Frontal cortex (tissue), 4 donors: Measurements from ENCODE around the gene UQCC2. TPM values are rescaled to one million over a fixed set of nuclear protein-coding genes. Genes with fewer than 3 reads are reported as not detected.
A peak's percentile ranks its signal among the peaks of the same experiment; 100 is the strongest.

Experiments
- DNase-seq, 2 donors: peaks; one replicate each; pipeline ENCODE4 v3.0.0; 2012; ENCODE audit warnings: low spot score in 2 of 2
- FAIRE-seq: peaks from 2 replicates; lab custom pipeline; 2012; peaks lifted over from hg19 to GRCh38; lab: Jason Lieb, UNC
- total RNA-seq: library from RNA; depleted of rRNA; stranded (reverse); fragments of >200 nt; gene quantifications from one replicate; pipeline ENCODE4 v1.2.3, GENCODE V29; 2014
- donor health status: control.
- donor health status: control.
- donor health status: control.

UQCC2 gene
- total RNA-seq, 1 donor from 2014 or later: 19.6 TPM

- FAIRE-seq: no peak
- DNase-seq: no peak
Measured at GRCh38 chr6:33693186-33694105, 18.1 kb downstream of the UQCC2 start.

- FAIRE-seq (no peak), DNase-seq (no peak)
Measured at GRCh38 chr6:33692760-33693158, 18.7 kb downstream of the UQCC2 start.

GRCh38 chr6:33692078-33692759 is 19.3 kb downstream of the UQCC2 start:
- FAIRE-seq: no peak

GRCh38 chr6:33691456-33692077 is 19.9 kb downstream of the UQCC2 start:
- DNase-seq (no peak), FAIRE-seq (no peak)

More at GRCh38 chr6:33692078-33692759, 19.3 kb downstream of the UQCC2 start:
- no peak for DNase-seq

- FAIRE-seq (no peak), DNase-seq (no peak)
Measured at GRCh38 chr6:33690766-33691165, 20.7 kb downstream of the UQCC2 start.

- DNase-seq: no peak
- no peak for FAIRE-seq
Measured at GRCh38 chr6:33689879-33690278, 21.6 kb downstream of the UQCC2 start.

- FAIRE-seq (no peak), DNase-seq (no peak)
Measured at GRCh38 chr6:33689148-33689494, 22.4 kb downstream of the UQCC2 start.

- FAIRE-seq (no peak), DNase-seq (no peak)
Measured at GRCh38 chr6:33688451-33689147, 22.9 kb downstream of the UQCC2 start.

- FAIRE-seq (no peak), DNase-seq (no peak)
Measured at GRCh38 chr6:33688006-33688405, 23.5 kb downstream of the UQCC2 start.

GRCh38 chr6:33686981-33687975 is 24.2 kb downstream of the UQCC2 start:
- FAIRE-seq (no peak), DNase-seq (no peak)

GRCh38 chr6:33686225-33686924 is 25.1 kb downstream of the UQCC2 start:
- DNase-seq: no peak
- FAIRE-seq: no peak

- FAIRE-seq (no peak), DNase-seq (no peak)
Measured at GRCh38 chr6:33685411-33686224, 25.9 kb downstream of the UQCC2 start.

GRCh38 chr6:33684983-33685382 is 26.5 kb downstream of the UQCC2 start:
- DNase-seq (no peak), FAIRE-seq (no peak)

GRCh38 chr6:33684428-33684896 is 27.0 kb downstream of the UQCC2 start:
- DNase-seq: no peak
- FAIRE-seq: no peak

- FAIRE-seq (no peak), DNase-seq (no peak)
Measured at GRCh38 chr6:33683576-33684427, 27.7 kb downstream of the UQCC2 start.

- FAIRE-seq (no peak), DNase-seq (peak; percentile 68 to 81)
Measured at GRCh38 chr6:33683051-33683571, 28.4 kb downstream of the UQCC2 start.
